Measurements from ENCODE around the gene HDHD2. TPM values are rescaled to one million over a fixed set of nuclear protein-coding genes. Genes with fewer than 3 reads are reported as not detected.
A peak's percentile ranks its signal among the peaks of the same experiment; 100 is the strongest.

Gene HDHD2
- total and polyA plus RNA-seq, 7 donors: 11.5 to 32.9 (median 19.9) TPM

GRCh38 chr18:47180765-47181164, 30.5 kb upstream of the HDHD2 start:
- H3K27me3 ChIP-seq (ENCODE audit: insufficient read depth in 3 of 3, low read length in 2 of 3): no peaks in the 10 kb centered on the region
- DNase-seq: no peak
- WGBS, 3 donors: 76 to 82% (median 82%) methylated on average over 3 of the region's 3 CpGs
- no peak for TF ChIP-seq CTCF (IDR thresholded peaks at IDR 0.05)
- no peaks in the 10 kb centered on the region for H3K4me1 ChIP-seq
- H3K9me3 ChIP-seq: no peaks in the 10 kb centered on the region
- no peak overlapping the region for H3K27ac ChIP-seq
- no peak for ATAC-seq
- H3K4me3 ChIP-seq: no peak overlapping the region
- intact Hi-C loops (cut with DNase I): no loop called here
- no peaks in the 10 kb centered on the region for H3K36me3 ChIP-seq (ENCODE audit: insufficient read depth in 1 of 2, low read depth in 1 of 2)

DNA sequence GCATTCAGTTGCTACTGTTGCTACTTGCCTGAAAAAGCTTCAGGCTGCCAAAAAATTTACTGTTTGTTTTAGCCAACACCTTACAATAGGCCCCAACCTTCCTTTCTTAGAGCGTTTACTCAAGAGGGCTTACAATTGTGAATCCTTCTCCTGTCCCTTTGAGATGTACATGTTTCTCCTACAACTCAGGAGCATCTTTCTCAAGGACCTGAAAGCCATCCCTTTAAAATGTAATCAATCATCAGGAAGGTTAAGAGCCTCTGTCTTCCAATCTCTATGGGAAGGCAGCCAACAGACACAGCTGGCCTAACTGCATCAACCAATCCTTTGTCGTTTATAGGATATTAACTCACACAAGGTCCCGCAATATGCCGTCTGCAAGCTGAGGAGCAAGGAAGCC, 29.2 kb upstream of the HDHD2 start:
- no peak overlapping the region for H3K27ac ChIP-seq
- no peaks in the 10 kb centered on the region for H3K27me3 ChIP-seq (ENCODE audit: insufficient read depth in 3 of 3, low read length in 2 of 3)
- ATAC-seq (no peak), DNase-seq (no peak)
- peaks cover 6% of the 10 kb centered on the region for H3K4me1 ChIP-seq
- no peaks in the 10 kb centered on the region for H3K36me3 ChIP-seq (ENCODE audit: insufficient read depth in 1 of 2, low read depth in 1 of 2)
- H3K9me3 ChIP-seq: no peaks in the 10 kb centered on the region
- no peak overlapping the region for H3K4me3 ChIP-seq
- WGBS, 3 donors: 30 to 37% (median 35%) methylated on average over 4 of the region's 4 CpGs
- no peak for TF ChIP-seq CTCF (IDR thresholded peaks at IDR 0.05)
- intact Hi-C loops (cut with DNase I): loop anchor here in 1 of 2 donors (5.0 kb wide), 1 partner anchor 37 kb away; no protein-coding TSS in a partner anchor

DNA sequence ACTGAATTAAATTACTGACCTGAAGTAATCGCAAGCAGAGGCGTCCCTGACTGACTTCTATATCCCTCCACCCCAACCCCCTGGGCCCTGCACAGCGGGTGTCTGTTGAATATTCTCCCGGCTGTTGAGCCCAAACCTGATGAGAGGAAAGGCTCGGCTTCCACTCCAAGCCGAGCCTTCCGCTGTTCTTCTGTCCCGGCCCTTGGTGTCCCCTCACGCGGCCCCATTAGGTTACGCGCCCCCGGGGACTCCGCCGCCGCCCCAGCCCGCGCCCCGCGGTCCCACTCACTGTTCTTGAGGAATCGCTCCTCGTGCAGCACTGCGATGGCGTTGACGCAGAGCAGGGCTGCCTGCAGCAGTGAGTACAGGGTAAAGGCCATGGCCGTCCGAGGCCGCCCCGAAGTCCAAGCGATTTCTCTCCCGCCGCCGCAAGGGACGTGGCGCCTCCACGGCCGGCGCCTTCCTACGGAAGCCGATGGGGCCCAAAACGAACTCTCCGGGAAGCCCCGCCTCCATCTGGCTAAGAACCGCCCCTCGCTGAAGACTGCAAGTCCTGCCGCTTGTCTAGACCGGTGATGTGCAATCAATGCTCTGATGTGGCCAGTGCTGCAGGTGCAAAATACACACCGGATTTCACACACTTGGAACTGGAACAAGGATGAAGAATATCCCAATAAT, 25.7 kb upstream of the HDHD2 start, which contains the start of gene IER3IP1:
Gene IER3IP1 (minus strand): TSS at position 467 of the 678 bp plus-strand sequence. CDS start 87 bp downstream, at position 380.
- TF ChIP-seq CTCF (IDR thresholded peaks at IDR 0.05): peak; percentile 5
- peak within 1 kb of the TSS; percentile 86 for H3K27ac ChIP-seq
- ATAC-seq: peak; percentile 97 to 99 (median 98)
- 0 to 1% (median 0%) methylated on average over 47 to 48 of the region's 48 CpGs for WGBS, 3 donors
- no peaks in the 10 kb centered on the region for H3K9me3 ChIP-seq
- H3K36me3 ChIP-seq (ENCODE audit: insufficient read depth in 1 of 2, low read depth in 1 of 2): peaks cover 0 to 6% of the 10 kb centered on the region in 2 donors
- H3K27me3 ChIP-seq (ENCODE audit: insufficient read depth in 3 of 3, low read length in 2 of 3): no peaks in the 10 kb centered on the region
- H3K4me1 ChIP-seq: peaks cover 18% of the 10 kb centered on the region
- peak; percentile 94 to 96 for DNase-seq
- H3K4me3 ChIP-seq: peak within 1 kb of the TSS; percentile 97
- intact Hi-C loops (cut with DNase I): loop anchor here in 1 of 2 donors (5.0 kb wide), 1 partner anchor 34 kb away; no protein-coding TSS in a partner anchor

DNA sequence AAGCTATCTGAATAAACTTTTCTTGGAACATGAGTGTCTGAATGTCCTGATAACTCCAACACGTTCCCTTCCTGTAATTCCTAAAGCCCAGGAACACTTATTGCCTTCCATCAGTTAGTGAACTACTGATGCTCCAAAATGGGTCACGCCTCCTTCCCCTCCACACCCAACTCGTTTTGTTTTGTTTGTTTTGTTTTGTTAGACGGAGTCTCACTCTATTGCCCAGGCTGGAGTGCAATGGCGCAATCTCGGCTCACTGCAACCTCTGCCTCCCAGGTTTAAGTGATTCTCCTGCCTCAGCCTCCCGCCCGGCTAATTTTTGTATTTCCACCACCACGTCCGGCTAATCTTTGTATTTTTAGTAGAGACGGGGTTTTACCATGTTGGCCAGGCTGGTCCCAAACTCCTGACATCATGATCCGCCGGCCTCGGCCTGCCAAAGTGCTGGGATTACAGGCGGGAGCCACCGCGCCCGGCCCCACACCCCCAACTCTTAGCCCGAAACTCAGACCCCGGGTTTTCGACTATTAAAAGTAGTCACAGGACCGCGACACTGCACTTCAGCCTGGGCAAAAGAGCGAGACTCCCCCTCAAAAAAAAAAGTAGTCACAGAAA, 25.1 kb upstream of the HDHD2 start:
- H3K4me1 ChIP-seq: peaks cover 18% of the 10 kb centered on the region
- H3K36me3 ChIP-seq (ENCODE audit: insufficient read depth in 1 of 2, low read depth in 1 of 2): peaks cover 0 to 6% of the 10 kb centered on the region in 2 donors
- no peaks in the 10 kb centered on the region for H3K27me3 ChIP-seq (ENCODE audit: insufficient read depth in 3 of 3, low read length in 2 of 3)
- no peaks in the 10 kb centered on the region for H3K9me3 ChIP-seq
- TF ChIP-seq CTCF (IDR thresholded peaks at IDR 0.05): no peak
- H3K4me3 ChIP-seq: peak overlapping the region; percentile 97
- DNase-seq: peak in 1 of 2 donors; percentile 46
- H3K27ac ChIP-seq: peak overlapping the region; percentile 86
- 1 to 2% (median 1%) methylated on average over 24 of the region's 24 CpGs for WGBS, 3 donors
- ATAC-seq: peak; percentile 6 to 57 (median 22)
- intact Hi-C loops (cut with DNase I): loop anchor here in 1 of 2 donors (5.0 kb wide), 1 partner anchor 33 kb away; no protein-coding TSS in a partner anchor
